ENCODE data around the gene MAP3K20.
A peak's percentile ranks its signal among the peaks of the same experiment; 100 is the strongest.
"Not testable (repeated sequence)": the region's sequence is repeated elsewhere in the genome, so short reads cannot be mapped to it uniquely, and the experiment has no call there.

Gene MAP3K20

DNA sequence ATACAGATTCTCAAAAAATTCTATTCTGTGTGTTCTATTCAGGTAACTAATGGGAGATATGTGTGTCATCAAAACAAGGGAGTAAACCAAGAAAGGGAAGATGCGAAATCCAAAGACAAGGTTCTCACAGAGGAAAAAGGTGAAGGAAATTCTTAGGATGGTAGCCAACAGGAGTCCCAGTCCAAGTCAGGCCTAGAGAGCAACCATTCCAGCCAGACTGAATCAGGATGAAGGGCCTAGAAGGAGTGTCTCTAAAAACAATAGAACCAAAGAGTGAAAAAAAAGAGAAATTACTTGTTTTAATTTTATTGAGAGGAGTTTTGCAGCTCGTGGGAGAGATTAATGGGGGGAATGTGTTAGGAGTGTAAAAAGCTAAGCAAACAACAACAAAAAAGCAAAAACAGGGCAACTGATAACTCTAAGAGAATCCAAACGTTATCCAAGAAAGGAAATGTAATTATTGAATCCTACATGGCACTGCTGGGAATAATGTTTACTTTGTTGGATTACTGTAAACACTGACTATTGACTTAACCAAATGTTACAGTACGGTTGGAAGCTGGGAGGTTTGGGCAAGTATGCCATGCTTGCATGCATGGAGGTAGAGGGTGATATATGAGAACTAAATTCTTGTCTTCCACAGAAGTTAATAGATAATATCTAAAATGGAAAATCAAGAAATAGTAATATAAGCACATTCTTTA, 12.3 kb downstream of the MAP3K20 start:
- no peak for DNase-seq

DNA sequence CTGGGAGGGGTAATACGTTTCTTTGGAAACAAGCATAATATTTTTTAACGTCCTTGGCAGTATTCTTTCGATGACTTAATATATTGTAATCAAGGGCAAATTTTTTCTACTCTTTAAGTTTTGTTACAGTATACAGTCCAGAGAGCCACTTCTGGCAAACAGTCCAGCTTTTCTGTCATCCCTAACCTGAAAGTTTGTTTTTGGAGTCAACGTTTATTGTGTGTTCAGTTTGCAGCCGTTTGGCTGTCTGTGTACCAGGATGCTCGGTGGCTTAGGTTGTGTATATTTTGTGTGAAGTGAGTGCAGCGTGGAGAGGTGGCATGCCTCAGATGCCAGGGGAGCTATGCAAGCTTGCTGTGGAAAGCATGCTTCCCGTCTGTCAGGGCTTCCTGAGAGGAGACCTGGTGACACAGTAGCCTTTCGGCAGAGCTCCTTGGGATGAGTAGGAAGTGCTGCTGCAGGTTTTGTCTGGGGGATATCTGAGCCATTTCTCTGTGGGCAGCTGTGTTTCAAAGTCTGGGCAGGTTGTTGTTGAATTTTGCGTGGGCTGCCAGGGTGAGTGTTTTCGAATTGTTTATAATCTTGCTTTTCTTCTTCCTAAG, 14.7 kb downstream of the MAP3K20 start:
- DNase-seq: no peak

DNA sequence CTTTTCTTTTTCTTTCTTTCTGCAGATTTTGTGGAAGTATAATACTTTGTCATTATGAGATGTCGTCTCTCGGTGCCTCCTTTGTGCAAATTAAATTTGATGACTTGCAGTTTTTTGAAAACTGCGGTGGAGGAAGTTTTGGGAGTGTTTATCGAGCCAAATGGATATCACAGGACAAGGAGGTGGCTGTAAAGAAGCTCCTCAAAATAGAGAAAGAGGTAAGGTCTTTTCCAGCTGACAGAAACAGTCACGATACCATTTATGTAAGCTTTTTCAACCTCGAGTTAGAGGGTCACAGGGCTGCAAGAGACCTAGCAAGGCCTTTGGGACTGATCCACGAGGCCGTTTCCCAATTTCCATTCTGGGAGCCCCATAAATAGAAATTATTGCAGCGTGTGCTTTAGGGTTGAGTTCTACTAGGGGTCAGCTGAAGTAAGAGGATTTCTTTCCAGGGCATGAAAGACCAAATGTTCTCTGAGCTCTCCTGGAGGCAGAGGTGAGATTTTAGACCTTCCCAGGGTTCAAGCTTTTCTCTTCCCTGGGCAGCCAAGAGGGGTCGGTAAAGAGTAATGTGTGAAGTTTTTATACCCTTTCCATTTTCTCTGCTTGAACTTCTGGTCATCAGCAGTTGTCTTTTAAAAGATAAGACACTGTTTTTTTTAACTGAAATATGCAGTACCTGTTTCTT, 15.5 kb downstream of the MAP3K20 start:
- no peak for DNase-seq

DNA sequence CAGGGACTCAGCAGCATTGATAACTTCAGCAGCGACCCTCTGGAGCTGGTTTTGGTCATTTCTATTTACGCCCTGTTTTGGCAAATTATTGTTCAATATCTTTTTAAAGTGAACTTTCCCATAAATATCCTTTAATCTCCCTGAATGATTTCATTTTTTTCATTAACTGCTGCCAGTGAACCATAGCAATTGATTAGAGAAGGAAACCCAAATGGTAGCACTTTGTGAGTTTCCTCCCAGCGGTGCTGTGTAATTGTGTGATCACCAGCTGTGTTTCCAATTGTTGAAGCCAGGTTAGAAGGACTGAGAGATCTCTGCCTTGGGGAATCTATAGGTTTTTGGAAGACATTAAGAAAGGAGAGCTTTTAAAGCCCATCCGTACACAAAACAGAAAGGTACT, 16.3 kb downstream of the MAP3K20 start:
- no peak for DNase-seq

DNA sequence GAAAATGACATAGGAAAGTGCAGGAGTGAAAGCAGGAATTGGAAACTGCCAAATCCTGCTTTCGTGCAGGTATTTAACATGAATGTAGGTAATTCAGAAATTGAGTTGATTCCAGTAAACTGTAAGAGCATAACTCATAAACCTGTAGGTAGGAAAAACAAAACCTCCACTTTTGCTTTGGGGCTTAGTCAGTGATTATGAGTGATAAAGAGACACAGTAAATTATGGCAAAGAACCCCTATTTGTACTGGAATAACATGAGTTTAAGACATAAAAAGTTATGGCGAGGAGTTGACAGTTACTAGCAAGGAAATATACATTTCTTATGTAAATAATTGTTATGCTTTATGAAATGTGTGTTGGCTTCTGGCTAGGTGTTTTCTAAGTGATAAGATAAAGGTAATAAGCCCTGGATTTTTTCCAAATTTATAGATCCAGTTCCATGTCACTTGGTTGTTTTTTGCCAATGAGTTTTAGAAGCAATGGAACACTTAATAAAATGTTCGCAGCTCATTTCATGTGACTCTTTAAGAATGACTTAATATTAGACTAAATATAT, 17.3 kb downstream of the MAP3K20 start:
- no peak for DNase-seq

DNA sequence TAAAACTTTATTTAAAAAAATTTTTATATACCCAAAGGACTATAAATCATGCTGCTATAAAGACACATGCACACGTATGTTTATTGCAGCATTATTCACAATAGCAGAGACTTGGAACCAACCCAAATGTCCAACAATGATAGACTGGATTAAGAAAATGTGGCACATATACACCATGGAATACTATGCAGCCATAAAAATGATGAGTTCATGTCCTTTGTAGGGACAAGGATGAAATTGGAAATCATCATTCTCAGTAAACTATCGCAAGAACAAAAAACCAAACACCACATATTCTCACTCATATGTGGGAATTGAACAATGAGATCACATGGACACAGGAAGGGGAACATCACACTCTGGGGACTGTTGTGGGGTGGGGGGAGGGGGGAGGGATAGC, 18.0 kb downstream of the MAP3K20 start:
- not testable (repeated sequence) for DNase-seq

DNA sequence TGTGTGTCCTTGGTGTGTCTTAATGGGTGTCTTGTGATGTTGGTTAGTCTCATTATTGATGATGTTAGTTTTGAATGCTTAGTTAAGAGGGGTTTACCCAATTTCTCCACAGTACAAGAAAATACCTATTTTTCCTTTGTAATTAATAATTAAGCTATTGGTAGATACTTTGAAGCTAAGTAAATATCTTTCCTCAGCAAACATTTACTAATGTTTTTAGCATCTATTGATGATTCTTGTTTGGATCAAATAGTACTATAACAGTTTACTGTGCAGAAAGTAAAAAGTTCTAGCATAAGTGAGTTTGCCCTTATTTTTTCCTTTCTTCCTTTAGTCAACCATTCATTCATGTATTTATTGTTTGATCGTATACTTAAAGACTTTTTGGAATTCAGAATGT, 19.1 kb downstream of the MAP3K20 start:
- DNase-seq: no peak

DNA sequence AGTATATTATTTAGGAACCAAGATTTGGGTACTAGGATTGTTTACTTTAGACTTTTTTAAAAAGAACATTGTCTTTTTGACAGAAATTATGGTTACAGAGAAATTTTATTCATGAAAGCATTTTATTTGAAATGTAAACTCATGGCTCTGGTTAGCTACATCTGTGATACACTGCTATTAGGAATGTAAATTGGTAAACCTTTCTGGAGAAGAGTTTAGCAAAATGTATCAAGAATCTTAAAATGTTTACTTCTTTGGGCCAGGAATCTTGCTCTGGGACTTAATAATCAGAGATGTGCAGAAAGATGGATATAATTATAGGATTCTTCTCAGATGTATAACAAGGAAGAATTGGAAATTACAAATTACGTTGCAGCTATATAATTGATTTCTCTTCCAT, 19.7 kb downstream of the MAP3K20 start:
- DNase-seq: no peak

DNA sequence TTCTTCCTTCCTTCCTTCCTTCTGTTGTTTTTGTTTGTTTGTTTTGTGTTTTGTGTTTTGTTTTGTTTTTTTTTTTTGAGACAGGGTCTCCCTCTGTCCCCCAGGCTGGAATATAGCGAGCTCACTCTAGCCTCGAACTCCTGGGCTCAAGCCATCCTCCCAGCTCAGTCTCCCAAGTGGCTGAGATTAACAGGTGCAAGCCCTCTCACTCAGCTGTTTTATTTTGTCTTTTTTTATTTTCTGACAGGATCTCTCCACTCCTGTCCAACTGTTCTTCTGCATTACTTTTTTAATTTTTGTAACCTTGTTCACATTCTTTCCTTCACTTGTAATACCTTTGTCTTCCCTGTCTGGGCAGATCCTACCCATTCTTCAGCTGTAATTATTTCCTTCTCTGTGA, 23.6 kb downstream of the MAP3K20 start:
- DNase-seq: no peak

DNA sequence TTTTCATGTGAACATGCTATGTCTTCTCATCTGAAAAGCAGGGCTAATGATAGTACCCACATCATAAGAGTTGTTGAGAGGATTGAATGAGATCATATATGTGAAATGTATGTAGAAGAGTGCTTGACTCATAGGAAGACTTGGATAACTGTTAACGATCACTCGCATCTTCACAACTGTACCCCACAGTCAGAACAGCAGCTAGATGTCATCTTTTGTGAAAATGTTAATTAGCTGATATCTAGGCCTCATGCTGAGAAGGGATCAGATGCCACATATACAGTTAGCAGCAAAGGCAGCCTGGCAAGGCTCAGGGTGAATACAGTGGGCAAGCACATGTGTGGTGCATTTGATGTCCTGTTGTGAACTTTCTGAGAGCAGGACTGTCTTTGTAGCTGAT, 24.2 kb downstream of the MAP3K20 start:
- DNase-seq: no peak

DNA sequence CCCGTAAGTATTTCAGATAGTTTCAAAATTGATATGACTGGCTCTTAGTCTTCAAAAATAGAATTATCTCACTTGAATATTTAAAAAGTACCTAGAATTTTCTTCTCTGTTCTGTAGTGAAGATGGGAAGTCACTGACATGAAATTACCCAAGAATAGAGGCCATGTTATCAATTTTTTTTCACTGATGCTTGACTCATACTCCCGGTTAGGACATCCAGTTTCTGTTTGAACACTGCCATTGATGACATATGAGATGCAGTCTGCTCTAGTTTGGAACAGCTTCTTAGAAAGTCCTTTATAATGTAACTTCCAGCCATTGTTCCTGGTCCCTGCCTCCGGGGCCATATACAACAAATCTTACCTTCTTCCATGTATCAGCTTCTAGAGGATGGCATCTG, 26.0 kb downstream of the MAP3K20 start:
- DNase-seq: peak; percentile 87

DNA sequence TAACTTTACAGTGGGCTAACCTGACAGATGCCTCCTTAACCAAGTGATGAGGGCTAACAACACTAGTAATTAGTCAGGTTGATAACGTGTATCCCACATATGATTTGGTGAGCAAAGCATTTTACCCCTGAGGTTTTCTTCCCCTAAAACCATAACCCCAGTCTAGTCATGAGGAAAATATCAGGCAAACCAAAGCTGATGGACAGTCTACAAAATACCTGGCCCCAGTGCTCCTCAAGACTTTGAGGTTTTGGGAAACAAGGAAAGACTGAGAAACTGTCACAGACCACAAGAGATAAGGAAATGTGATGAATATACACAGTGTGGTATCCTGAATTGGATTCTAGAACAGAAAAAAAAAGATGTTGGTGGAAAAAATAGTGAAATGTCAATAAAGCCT, 28.5 kb downstream of the MAP3K20 start:
- no peak for DNase-seq

DNA sequence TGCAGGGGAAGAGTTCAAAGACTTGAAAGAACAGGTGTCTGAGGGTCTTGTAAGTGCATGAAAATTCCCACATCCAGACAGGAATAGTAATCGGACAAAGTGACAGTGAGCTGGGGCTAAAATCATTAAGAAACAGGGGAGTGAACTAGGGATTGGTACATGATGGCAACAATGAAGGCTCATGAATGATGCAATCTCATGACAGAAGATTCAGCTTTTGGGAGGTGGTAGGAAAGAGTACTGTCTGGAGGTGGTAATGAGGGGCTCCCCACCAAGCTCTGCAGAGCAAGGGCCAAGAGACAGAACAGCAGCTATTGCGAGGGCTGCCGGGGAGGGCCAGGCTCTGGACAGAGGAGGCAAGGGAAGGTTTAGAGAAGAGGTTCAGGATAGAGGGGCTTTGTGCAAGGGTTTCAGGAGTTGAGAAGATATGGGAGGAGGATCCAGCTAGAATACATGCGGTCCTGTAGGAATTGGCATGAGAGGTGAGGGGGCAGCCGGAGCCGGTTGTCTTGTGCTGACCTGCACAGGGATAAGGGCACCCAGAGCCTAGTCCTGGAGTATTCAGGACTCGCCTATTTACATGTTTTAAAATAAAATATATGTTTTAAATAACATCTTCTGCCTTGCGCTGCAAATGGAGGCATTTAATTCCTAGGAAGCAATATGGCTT, 31.4 kb downstream of the MAP3K20 start:
- no peak for DNase-seq

DNA sequence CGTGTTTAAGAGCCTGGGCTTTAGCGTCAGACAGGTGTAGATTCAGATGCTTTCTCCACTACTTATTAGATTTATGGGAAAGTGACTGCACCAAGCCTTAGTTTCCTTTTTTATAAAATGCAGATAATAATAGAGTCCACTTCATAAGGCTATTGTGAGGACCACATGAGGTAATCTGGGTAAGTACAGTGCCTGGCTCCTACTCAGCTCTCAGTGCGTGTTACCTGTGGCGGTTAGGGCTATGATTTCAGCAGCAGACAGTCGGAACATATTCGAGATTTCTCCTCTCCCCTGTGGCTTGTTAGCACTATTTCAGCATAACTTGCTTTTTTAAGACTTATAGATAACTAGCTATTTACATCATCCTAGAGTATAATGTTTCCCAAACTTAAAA, 32.0 kb downstream of the MAP3K20 start:
- no peak for DNase-seq

DNA sequence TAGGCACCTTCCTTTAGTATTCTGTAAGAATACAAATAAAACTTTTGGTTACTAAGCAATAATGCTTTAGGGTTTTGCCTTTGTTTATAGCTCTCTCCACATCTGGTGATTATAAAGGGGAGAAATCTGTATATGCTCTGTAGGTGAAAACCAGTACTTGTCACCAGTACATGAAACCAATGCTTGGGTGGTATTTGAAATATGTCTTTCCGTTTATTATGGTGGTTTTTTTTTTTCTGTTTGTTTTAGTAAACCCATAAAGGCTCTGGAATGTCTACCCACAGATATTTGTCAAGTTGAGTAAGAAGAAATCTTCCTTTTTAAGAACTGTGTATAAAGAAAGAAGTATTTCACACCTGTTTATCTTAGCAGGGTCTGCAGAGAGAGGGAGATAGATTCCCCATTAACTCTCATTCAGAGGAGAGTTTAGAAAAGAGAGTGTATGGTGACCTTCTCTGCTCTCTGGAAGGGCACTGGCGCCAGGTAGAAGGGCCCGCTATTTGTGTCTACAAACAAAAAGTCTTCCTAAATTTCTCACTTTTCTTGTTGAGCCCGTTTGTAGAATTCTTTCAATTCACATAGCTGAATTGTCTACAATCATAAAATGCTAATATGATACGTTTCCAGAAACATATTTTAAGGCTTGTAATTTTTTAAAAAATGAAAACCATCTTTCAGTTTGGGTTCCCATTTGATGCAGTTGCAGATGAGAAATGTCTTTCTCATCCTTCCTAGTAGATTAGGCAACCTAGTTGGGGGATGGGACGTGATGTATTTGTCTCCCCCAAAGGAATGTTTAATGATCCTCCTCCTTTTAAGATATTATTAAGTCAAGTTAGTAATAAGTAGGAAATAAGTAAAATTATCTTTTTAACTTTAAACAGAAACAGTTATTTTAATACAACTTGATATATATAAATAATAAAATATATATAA, 33.9 kb downstream of the MAP3K20 start:
- no peak for DNase-seq

DNA sequence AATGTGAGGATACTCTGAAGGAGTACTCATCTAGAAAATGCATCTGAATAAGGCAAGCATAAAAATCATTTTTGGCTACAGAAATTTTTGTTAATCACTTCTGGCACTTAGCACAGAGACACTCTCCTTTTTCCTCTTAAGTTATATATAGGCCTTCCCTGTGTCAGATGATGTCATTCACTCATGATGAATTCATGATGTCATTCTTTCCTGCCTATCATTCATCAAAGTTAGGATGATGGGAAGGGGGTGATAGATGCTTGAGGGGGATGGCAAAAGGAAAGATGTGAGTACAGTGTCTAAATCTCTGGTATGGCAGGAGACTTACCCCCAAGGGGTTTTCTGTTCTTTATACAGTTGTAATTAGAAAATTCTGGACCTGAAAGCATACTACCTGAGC, 42.0 kb downstream of the MAP3K20 start:
- DNase-seq: no peak

DNA sequence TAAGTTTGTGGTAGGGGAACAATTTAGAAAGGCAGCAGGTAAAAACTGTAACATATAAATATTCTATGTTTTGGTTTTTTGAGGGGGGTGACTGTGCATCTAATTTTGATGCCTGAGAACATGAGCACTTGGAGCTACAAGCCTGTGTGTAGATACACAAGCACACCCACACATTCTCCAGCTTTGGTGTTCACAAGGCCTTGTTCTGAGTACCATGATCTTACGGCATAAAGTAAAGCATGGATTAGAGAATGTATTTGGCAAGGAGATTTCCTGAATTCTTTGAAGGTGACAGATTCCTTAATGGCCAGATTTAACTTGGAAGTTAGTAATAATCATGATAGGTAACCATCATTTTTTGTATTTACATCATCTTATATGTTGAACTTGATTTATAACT, 42.7 kb downstream of the MAP3K20 start:
- DNase-seq: no peak

DNA sequence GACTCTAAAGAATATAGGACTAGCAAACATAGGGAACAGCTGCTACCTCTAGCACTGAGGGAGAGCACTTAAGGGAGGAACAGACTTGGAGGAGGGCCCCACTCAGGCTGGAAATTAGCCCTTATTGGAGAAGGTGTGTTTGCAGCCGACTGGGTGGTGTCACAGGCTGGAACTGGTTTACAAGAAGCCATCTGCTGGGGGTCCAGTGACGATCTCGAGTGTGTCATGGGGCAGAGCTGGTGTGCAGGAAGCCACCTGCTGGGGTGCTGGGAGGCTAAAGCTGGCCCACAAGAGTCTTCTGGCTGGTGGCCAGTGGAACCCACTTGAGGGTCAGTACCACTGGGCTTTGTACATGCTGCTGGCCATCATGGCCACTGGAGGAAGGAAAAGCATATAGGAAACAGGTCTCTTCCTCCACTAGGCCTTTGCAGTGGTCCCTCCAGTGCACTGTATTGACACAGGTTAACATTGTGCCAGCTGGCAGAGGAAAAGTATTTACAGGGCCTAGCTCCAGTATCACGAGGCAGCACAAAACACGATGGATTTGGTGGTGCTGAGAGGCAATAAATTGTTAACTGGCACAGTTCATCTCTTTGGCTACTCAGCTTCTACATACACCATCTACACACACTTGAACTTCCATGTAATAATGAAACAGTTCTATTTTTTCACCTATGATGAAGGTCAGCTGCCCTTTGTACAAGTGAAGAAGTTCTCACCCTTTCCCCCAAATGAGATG, 43.6 kb downstream of the MAP3K20 start:
- no peak for DNase-seq

DNA sequence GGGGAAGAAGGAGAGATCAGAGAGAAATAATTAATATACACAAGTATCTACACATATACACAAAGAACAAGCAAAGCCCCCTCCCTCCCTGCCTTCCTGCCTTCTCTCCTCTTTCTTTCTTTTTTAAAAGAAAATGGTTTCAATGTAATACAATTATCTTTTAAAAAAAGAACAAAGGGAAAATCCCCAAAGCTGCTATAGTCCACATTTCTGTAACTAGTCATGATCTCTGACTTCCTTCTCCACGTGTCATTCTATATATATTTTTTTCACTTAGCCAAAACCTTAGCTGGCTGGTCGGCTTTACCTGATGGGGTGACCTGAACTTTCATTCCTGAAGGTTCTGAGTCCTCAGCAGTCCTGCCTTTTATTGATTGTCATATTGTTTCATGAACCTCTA, 44.3 kb downstream of the MAP3K20 start:
- DNase-seq: no peak

DNA sequence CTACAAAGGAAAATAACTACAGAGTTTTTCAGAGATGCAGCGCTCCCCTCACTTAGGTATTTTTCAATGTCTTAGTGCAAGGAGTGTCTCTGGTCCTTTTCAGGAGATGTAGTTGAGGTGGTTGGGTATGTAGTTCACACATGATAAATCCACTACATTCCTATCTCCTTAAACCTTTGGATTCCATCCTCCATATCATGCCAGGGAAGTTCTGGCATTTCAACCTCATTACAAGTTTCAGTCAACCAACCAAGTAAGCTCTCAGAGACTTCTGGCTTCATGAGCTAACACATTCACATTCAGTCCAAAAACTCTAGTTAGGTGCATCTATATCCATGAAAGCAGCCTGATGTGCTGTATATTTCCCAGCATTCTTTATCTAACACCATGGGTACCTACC, 47.3 kb downstream of the MAP3K20 start:
- no peak for DNase-seq

DNA sequence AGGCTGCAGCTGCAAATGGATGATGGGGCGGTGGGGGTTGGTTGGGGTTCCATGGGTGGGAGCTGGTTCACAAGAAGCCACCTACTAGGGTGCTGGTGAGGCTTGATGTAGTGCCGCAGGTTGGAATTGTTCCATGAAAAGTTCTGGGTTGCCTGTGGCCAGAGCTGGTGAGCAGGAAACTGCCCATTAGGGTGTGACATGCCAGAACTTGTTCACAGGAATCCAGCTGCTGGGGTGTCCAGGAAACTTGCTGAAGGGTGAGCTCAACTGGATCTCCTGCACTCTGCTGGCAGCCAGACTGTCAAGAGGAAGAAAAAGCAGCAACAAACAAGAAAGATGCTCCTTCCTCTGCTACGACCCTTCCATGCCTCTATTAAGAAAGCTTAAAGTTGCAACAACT, 48.8 kb downstream of the MAP3K20 start:
- no peak for DNase-seq

DNA sequence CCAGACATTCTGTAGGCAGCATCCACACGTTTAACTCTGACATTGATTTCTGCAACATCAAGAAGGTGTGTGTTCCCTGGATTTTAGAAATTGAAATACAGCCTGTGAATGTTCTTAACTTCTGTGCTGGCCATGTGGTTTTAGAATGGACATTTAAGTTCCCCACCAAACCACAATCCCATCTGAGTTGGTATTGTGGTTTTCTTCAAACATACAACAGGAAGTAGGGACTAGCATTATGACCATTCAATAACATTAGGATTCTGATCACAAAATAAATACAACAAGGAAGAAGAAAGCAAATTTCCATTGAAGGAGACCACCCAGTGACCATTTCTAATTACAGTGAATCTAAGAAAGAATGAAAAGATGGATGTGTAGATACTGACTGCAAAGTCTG, 51.2 kb downstream of the MAP3K20 start:
- peak; percentile 46 for DNase-seq

Measured in suppressor macrophage treated with lipopolysaccharide for 4 hours (primary cell).